Fibroblast of lung (primary cell): ENCODE results near the gene ACY1.

Source experiments
- EZH2 ChIP-seq: IDR thresholded peaks from 2 replicates; pipeline ENCODE4 v1.5.1; 2012; ENCODE audit warnings: low read length, control low read depth, mild to moderate bottlenecking; ENCODE audit errors: missing control alignments
- TF ChIP-seq, protein P1 (sequence below), 2 donors: IDR thresholded peaks in 1 of 2; conservative IDR thresholded peaks in 1 of 2; 1 replicate in 1 of 2; 2 replicates in 1 of 2; pipeline ENCODE4 v1.5.1; 2011 to 2012; ENCODE audit warnings: low read length in 2 of 2, control low read depth in 1 of 2, inconsistent platforms in 1 of 2, low read depth in 1 of 2, mild to moderate bottlenecking in 1 of 2

DNA sequence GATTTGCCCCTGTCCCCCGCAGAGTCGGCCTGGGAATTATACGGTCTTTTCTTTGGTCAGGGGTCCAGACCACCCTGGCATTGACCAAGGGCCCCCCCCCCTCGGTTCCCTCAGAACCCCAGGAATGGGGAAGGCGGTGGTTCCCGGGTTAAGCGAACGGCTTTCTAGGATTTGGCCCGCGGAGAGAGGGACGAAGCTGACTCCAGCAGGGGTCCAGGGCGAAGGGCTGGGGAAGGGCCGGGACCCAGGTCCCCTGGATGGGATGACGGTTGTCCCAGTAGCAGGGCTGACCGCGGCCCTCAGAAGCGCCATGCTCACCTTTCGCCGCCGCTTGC, 41.9 kb upstream of the ACY1 start:
- TF ChIP-seq, protein P1, sequence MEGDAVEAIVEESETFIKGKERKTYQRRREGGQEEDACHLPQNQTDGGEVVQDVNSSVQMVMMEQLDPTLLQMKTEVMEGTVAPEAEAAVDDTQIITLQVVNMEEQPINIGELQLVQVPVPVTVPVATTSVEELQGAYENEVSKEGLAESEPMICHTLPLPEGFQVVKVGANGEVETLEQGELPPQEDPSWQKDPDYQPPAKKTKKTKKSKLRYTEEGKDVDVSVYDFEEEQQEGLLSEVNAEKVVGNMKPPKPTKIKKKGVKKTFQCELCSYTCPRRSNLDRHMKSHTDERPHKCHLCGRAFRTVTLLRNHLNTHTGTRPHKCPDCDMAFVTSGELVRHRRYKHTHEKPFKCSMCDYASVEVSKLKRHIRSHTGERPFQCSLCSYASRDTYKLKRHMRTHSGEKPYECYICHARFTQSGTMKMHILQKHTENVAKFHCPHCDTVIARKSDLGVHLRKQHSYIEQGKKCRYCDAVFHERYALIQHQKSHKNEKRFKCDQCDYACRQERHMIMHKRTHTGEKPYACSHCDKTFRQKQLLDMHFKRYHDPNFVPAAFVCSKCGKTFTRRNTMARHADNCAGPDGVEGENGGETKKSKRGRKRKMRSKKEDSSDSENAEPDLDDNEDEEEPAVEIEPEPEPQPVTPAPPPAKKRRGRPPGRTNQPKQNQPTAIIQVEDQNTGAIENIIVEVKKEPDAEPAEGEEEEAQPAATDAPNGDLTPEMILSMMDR (conservative IDR thresholded peaks at IDR 0.05 in 1 of 2, IDR thresholded peaks at IDR 0.05 in 1 of 2; ENCODE audit: low read depth in 1 of 2, low read length in 2 of 2) = no peak
- no peak for TF ChIP-seq EZH2
